ENCODE measurements around the gene NEURL4.

The NEURL4 gene

DNA sequence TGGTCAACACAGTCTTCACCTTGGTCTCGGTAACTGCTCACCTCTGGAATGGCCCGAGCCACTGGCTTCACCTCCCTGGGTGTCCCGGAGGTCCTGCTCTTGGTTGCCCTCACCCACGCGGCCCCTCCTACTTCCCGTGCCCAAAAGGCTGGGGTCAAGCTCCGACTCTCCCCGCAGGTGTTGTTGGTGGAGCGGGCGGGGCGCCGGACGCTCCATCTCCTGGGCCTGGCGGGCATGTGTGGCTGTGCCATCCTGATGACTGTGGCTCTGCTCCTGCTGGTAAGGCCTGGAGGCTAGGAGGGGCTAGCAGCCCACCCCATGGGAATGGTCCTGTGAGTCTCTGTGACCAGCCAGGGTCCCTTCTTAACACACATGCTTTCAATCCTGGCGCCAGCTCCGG is 44.2 kb downstream of the NEURL4 start:
- TF ChIP-seq CTCF (IDR thresholded peaks at IDR 0.05; ENCODE audit: low read depth, low read length, missing control alignments) = no peak

DNA sequence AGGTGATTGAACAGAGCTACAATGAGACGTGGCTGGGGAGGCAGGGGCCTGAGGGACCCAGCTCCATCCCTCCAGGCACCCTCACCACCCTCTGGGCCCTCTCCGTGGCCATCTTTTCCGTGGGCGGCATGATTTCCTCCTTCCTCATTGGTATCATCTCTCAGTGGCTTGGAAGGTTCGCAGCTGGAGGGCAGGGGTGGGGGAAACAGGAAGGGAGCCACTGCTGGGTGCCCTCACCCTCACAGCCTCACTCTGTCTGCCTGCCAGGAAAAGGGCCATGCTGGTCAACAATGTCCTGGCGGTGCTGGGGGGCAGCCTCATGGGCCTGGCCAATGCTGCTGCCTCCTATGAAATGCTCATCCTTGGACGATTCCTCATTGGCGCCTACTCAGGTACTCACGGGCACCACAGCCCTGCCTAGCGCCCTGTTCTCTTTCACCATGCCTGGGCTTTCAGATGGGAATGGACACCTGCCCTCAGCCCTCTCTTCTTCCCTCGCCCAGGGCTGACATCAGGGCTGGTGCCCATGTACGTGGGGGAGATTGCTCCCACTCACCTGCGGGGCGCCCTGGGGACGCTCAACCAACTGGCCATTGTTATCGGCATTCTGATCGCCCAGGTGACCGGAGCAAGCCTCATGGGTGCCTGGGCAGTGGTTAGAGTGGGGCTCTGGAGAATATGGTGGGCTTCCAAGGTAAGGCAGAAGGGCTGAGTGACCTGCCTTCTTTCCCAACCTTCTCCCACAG is 45.5 kb downstream of the NEURL4 start:
- no peak for DNase-seq (ENCODE audit: low read depth)
- no peak for TF ChIP-seq CTCF (IDR thresholded peaks at IDR 0.05; ENCODE audit: low read depth, low read length, missing control alignments)
- in situ Hi-C loops (cut with HindIII; ENCODE audit: low sequenced_read_pairs) = no loop called here
- no peak overlapping the region for H3K4me3 ChIP-seq (ENCODE audit: low read depth, low read length)

More for the DNA sequence above, 44.2 kb downstream of the NEURL4 start:
- no peak overlapping the region for H3K4me3 ChIP-seq (ENCODE audit: low read depth, low read length)
- DNase-seq (ENCODE audit: low read depth) = no peak
- in situ Hi-C loops (cut with HindIII; ENCODE audit: low sequenced_read_pairs) = no loop called here

- H3K4me3 ChIP-seq (ENCODE audit: low read depth, low read length) = no peak overlapping the region
- in situ Hi-C loops (cut with HindIII; ENCODE audit: low sequenced_read_pairs) = no loop called here
- DNase-seq (ENCODE audit: low read depth) = no peak
- no peak for TF ChIP-seq CTCF (IDR thresholded peaks at IDR 0.05; ENCODE audit: low read depth, low read length, missing control alignments)
These were observed 46.3 kb downstream of the NEURL4 start for GRCh38 chr17:7282752-7283321.

DNA sequence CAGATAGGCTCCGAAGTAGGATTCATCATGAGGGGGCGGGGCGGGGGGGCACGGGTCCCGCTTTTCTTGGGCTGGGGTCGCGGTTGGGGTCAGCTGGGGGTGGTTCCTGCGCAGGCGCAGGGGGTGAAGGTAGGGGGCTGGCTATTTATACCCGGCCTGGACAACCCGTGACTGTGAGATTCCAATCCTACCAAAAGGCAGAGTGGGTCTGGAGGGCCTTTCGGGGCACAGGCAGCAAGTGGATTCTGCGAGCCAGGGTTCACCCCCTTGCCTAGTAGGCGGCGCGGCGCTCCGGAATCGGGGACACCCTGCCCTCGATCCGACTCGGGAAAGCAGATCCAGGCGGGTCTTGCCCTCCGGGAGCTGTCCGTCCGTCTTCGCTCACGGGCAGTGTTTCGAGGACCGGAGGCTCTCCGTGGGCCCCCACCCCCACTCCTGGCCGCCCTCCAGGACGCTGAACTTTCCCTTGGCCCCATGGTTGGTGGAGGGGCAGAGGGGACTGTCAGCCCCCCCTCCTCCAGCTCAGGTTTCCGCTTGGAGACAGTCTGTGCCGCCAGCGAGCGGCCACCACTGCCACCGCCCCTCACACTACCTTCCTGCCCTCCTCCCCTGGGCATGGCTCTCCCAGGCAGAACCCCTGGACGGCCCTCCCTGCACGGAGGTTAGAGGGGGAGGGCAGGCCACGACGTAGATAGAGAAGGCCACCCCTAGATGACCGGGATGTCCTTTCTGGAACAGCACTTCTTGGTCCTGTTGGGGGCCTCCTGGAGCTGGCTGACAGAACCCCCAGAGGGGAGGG is 47.0 kb downstream of the NEURL4 start:
- DNase-seq (ENCODE audit: low read depth) = no peak
- in situ Hi-C loops (cut with HindIII; ENCODE audit: low sequenced_read_pairs) = no loop called here
- no peak for TF ChIP-seq CTCF (IDR thresholded peaks at IDR 0.05; ENCODE audit: low read depth, low read length, missing control alignments)
- H3K4me3 ChIP-seq (ENCODE audit: low read depth, low read length) = peak overlapping the region; percentile 31

GRCh38 chr17:7281074-7281952 is 47.8 kb downstream of the NEURL4 start, which contains the start of gene SLC2A4:
Gene SLC2A4, plus strand, starts transcription at chr17:7281718. Its CDS starts 217 bp downstream, at chr17:7281935.
- in situ Hi-C loops (cut with HindIII; ENCODE audit: low sequenced_read_pairs) = no loop called here
- peak; percentile 67 for DNase-seq (ENCODE audit: low read depth)
- TF ChIP-seq CTCF (IDR thresholded peaks at IDR 0.05; ENCODE audit: low read depth, low read length, missing control alignments) = no peak
- peak within 1 kb of the TSS; percentile 31 for H3K4me3 ChIP-seq (ENCODE audit: low read depth, low read length)
